GM18909 (cell line): ENCODE data around the gene AMFR.

ENCODE experiments used
- ATAC-seq: cut with Tn5 transposase; IDR thresholded peaks from one replicate; pipeline ENCODE4 v1.9.1; 2021; ENCODE audit warnings: mild to moderate bottlenecking; ENCODE audit not compliant: unreplicated experiment, poor library complexity

The AMFR gene

DNA sequence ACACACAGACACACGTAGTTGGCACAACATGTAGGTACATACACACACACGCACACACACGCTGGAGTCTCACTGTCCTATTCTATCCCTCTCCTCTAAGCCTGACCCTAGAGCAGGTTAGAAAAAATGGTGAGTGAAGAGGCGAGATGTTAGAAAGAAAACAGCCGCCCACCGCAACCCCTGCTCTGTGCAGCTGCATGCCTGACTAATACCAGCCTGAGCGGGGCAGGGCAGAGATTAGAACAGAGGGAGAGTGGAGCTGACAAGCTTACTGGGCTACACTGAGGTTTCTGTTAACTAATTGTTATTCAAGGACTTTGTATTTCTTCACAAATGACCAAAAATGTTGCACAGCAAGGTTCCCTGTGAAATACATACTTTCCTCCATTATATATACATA, 59.8 kb downstream of the AMFR start:
- ATAC-seq: no peak

GRCh38 chr16:56364865-56365264, 60.5 kb downstream of the AMFR start:
- no peak for ATAC-seq

GRCh38 chr16:56363781-56364565, 61.4 kb downstream of the AMFR start:
- no peak for ATAC-seq

GRCh38 chr16:56363181-56363716, 62.1 kb downstream of the AMFR start:
- no peak for ATAC-seq

- ATAC-seq: no peak
Observed at GRCh38 chr16:56362706-56363105, 62.6 kb downstream of the AMFR start.

- no peak for ATAC-seq
Observed at GRCh38 chr16:56362057-56362655, 63.2 kb downstream of the AMFR start.

GRCh38 chr16:56360117-56361008, 65.0 kb downstream of the AMFR start:
- no peak for ATAC-seq

- ATAC-seq: no peak
Observed at GRCh38 chr16:56357765-56358322, 67.5 kb downstream of the AMFR start.

GRCh38 chr16:56357241-56357764, 68.0 kb downstream of the AMFR start:
- no peak for ATAC-seq

GRCh38 chr16:56356276-56357240, 68.8 kb downstream of the AMFR start:
- peak; percentile 92 for ATAC-seq

- no peak for ATAC-seq
Observed at GRCh38 chr16:56355786-56356275, 69.5 kb downstream of the AMFR start.

DNA sequence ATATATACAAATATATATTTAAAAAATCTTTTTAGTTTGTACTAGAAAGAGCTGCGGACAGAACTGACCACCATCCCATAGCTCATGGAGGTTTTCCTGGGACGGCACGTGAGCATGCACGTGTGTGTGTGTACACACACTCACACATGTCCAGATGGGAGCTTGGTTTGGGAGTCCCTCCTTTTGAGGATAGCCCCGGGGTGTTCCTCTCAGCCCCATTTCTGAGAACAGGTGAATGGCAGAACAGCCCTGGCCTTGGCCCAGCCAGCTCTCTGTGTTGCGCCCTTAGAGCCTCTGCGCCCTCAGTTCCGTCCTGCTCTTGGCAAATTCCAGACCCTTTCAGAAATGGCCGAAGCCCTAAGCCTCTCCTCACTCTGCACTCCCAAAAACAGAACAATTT, 70.1 kb downstream of the AMFR start:
- ATAC-seq: no peak

GRCh38 chr16:56354746-56355145, 70.6 kb downstream of the AMFR start:
- no peak for ATAC-seq

GRCh38 chr16:56354016-56354415, 71.3 kb downstream of the AMFR start:
- no peak for ATAC-seq

- ATAC-seq: no peak
Observed at GRCh38 chr16:56353054-56353921, 72.1 kb downstream of the AMFR start.

- no peak for ATAC-seq
Observed at GRCh38 chr16:56352351-56353053, 72.8 kb downstream of the AMFR start.

DNA sequence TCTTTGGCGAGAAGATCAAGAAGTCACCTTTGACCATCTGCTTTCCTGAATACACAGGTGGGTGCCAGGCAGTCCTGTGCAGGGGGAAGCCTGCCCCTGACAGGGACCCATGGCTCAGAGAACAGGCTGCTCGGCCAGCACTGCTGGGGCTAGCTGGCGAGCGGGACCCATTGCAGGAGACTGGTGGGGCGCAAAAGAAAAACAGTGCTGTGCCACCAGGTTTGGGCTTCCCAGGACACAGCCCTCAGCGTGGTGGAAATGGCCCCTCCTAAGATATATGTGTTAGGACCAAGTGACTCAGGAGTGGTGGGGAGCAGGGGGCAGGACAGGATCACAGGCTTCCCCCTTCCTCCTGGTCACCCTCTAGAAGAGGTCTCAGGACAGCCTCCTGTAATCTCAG, 73.9 kb downstream of the AMFR start:
- ATAC-seq: no peak
